NCI-H446 treated with DMSO at 0.1 percent for 48 hours (cell line): Measurements from ENCODE around the gene RMND5A.
"Not testable (repeated sequence)": the region's sequence is repeated elsewhere in the genome, so short reads cannot be mapped to it uniquely, and the experiment has no call there.

Experiments
- DNase-seq: peaks from one replicate; lab custom pipeline; 2025; lab: John Stamatoyannopoulos, UW

The RMND5A gene

DNA sequence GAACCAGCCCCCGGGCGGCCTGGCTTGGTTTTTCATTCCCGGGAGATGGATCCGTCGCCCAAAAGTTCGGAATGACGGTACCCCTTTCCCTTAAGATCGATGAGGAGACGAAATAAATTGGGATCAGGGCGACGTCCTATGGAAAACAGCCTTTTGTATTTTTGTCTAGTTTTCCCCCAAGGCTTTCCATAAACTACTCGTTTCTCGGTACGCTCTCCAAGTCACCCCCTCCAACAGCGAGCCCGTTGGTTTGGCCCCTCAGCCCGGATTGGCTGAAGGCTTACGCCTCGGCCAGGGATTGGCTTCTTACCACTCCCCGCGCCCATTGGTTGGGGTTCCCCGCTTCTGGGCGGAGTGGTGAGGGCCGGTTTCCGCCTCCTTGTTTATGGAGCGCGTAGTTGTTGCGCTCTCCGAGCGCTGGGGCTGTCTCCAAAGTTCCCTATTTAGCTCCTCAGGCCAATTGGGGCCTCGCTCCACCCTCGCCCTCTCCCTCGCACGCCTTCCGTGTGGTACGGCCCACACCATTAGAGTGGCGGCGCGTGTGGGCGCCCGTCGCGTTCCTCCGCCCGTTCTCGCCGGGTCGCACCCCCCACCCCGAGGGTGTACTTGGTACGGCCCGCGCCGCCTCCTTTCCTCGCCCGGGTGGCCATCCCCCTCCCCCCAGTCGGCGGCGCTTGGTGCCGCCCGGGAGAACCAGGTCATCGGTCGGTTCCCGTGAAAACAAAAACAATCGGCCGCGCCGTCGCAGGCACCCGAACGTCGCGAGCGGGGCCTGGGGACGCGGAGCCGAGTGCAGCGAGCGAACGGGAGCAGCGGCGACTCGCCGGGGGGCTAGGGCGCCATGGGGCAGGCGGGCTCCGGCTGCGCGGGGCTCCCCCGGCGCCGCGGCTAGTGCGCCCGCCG lies at the start of gene RMND5A:
Gene RMND5A (plus strand): TSS at position 655 of the 903 bp plus-strand sequence. CDS start 377 bp downstream, outside the sequence.
- peak; percentile 88 for DNase-seq

GRCh38 chr2:86671337-86671981 lies 48.6 kb upstream of the RMND5A start:
- DNase-seq, result peak; percentile 6

GRCh38 chr2:86672027-86672545 lies 48.0 kb upstream of the RMND5A start:
- no peak for DNase-seq

GRCh38 chr2:86673011-86673410 lies 47.1 kb upstream of the RMND5A start:
- DNase-seq, result no peak

GRCh38 chr2:86673986-86674670 lies 46.0 kb upstream of the RMND5A start:
- no peak for DNase-seq

GRCh38 chr2:86675104-86675503 lies 45.0 kb upstream of the RMND5A start:
- DNase-seq, result no peak

- DNase-seq, result no peak
Observed at GRCh38 chr2:86675511-86676015, 44.5 kb upstream of the RMND5A start.

DNA sequence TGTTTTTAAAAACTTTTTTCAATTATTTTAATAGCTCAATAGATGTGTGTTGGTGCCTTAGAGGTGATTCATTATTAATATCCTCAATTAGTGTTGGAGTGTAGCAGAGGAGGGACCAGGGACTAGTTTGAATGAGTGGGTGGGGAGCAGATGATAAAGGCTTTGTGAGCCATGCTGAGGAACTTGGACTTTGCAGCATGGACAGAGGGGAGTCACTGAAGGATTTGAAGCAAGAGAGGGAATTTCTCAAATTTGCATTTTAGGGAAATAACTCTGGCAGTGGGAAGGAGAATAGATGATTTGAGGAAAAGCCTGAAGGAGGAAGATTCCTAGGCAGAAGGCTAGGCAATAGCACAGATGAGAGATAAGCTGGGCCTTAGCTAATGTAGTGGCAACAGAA lies 42.3 kb upstream of the RMND5A start:
- DNase-seq, result no peak

GRCh38 chr2:86679036-86679435 lies 41.1 kb upstream of the RMND5A start:
- DNase-seq, result no peak

DNA sequence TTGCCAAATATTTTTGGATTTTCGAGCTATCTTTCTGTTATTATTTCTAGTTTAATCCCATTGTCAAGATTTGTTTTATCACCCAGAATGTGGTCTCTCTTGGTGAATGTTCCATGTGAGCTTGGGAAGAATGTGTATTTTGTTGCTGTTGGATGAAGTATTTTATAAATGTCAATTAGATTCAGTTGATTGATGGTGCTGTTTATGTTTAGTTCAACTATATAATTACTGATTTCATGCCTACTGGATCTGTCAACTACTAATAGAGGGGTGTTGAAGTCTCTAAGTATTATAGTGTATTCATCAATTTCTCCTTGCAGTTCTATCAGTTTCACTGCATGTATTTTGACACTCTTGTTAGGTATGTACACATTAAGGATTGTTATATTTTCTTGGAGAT lies 34.7 kb upstream of the RMND5A start:
- DNase-seq, result no peak

- DNase-seq, result no peak
Observed at GRCh38 chr2:86686460-86686859, 33.6 kb upstream of the RMND5A start.

- DNase-seq, result no peak
Observed at GRCh38 chr2:86686905-86687304, 33.2 kb upstream of the RMND5A start.

DNA sequence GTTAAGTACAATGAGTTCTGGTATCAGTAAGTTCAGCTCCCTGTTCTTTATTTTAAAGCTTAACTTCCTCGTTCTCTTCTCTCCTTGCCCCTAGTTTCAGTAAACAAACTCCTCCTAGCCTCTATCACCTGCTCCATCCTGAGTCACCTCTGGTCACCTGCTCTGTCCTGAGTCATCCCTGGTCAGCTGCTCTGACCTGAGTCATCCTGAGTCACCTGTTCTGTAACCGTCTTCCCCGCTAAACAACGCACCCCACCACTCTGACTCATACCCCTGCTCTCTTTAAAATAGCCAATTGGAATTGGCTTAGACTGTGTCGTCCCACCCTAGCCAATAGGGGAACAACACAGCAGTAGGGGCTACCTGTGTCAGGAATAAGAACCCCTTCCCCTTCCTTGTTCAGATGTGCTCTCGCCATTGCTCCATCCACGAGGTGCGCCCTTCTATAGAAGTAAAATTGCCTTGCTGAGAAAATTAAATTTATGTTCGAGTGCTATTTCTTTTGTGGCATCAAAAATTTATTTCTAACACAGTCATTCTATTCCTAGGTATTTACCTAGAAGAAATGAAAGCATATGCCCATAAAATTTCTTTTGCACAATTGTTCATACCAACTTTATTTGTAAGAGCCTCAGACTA lies 24.9 kb upstream of the RMND5A start:
- DNase-seq, result no peak

GRCh38 chr2:86697551-86698104 lies 22.5 kb upstream of the RMND5A start:
- no peak for DNase-seq

DNA sequence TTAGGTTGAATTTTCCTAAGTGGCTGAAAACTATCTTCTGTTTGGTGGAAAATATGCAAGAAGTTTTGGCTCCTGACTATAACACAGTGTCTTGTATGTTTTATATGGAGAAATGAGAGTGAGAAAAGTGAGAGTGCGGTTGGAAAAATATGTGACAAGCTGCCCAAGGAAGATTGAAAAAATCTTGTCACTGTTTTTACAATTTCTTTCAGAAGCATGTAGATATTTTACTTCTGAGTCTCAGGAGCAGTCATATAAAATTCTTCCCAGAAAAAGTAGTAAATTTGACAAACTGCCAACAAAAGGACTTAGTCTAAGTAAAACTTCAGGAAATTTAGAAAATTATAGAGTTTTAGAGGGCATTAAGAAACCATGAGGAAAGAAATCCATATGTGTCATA lies 19.4 kb upstream of the RMND5A start:
- DNase-seq, result no peak

- DNase-seq, result peak; percentile 14
Observed at GRCh38 chr2:86703704-86704361, 16.3 kb upstream of the RMND5A start.

DNA sequence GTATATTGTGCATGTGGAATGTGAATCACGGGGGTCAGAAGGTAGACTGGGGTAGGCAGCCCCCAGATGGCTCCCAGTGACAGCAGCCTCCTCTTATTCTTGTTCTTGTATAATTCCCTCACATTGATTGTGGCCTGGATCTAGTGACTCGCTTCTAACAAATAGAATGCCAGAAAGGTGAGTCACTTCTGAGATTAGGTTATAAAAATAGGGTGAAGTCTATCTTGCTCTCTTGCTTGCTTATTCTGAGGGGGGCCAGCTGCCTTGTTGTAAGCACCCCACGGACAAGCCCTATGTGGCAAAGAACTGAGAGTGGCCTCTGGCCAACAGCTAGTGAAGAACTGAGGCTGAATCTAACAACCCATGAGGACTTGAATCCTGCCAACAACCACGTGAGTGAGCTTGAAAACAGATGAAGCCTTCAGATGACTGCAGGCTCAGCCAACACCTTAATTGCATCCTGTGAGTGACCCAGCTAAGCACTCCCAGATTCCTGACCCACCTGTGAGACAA lies 15.6 kb upstream of the RMND5A start:
- no peak for DNase-seq

GRCh38 chr2:86706220-86706619 lies 13.9 kb upstream of the RMND5A start:
- no peak for DNase-seq

DNA sequence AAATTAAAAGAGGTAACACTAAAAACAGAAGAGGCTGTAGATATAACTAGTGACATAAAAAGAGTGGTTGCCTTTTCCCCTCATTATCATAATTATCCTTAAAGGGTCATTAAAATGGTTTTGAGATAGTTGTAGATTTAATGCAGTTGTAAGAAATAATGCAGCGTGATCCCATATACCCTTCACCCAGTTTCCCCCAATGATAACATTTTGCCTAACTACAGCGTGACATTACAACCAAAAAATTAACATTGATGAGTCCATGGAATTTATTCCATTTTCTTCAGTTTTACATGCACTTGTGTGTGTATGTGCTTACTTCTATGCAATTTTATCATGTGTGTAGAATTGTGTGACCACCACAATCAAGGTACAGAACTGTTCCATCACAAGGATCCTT lies 13.2 kb upstream of the RMND5A start:
- no peak for DNase-seq

DNA sequence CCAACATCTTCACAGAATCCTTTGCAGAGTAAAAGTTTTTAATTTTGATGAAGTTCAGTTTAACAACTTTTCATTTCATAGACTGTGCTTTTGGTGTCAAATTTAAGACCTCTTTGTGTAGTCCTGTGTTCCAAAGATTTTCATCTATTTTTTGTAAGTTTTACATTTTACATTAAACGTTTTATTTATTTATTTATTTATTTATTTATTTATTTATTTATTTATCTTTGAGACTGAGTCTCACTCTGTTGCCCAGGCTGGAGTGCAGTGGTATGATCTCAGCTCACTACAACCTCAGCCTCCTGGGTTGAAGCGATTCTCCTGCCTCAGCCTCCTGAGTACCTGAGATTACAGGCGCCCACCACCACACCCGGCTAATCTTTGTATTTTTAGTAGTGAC lies 12.0 kb upstream of the RMND5A start:
- DNase-seq, result not testable (repeated sequence)
